GM19395 (cell line): Measurements from ENCODE around the gene VPS26B.
"Not testable (repeated sequence)": the region's sequence is repeated elsewhere in the genome, so short reads cannot be mapped to it uniquely, and the experiment has no call there.

Source experiments
- ATAC-seq: cut with Tn5 transposase; IDR thresholded peaks from one replicate; pipeline ENCODE4 v1.9.1; 2021; ENCODE audit warnings: mild to moderate bottlenecking, moderate library complexity; ENCODE audit not compliant: unreplicated experiment

VPS26B gene

DNA sequence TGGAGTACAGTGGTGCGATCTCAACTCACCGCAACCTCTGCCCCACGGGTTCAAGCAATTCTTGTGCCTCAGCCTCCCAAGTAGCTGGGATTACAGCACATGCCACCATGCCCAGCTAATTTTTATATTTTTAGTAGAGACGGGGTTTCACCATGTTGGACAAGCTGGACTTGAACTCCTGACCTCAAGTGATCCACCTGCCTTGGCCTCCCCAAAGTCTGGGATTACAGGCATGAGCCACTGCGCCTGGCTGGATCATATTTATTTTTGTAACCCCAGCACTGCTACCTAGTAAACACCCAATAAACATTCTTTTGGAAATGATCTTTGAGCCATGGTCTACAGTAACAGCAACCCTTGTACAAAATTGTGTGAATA, 30.7 kb downstream of the VPS26B start:
- not testable (repeated sequence) for ATAC-seq

DNA sequence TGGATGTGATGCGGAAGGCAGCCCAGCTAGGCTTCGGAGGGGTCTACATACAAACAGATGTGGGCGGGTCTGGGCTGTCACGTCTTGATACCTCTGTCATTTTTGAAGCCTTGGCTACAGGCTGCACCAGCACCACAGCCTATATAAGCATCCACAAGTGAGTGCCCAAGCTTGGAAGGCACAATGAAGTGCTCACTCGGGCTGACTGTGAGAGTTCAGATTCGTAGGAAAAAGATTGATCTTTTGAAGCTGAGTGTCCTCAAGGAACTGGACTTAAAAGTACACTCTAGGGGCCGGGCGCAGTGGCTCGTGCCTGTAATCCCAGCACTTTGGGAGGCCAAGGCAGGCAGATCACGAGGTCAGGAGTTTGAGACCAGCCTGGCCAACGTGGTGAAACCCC, 32.6 kb downstream of the VPS26B start:
- ATAC-seq, result no peak

DNA sequence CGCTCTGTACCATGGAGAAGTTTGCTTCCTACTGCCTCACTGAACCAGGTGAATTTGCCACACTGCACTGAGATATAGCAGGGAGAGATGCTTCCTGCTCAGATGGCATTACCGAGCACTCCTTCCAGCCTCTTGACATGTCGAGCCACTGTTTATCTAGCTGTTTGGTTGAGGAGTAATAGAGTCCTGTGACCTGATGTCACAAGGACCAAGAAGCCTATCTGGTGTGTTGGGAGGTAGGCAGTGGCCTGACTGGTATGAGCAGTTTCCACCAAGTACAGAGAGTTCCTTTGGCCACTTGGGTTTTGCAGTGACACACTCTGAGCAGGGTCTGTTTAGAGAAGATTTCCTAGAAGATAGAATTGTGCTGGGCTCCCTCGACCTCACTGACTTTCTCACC, 34.1 kb downstream of the VPS26B start:
- ATAC-seq, result no peak

DNA sequence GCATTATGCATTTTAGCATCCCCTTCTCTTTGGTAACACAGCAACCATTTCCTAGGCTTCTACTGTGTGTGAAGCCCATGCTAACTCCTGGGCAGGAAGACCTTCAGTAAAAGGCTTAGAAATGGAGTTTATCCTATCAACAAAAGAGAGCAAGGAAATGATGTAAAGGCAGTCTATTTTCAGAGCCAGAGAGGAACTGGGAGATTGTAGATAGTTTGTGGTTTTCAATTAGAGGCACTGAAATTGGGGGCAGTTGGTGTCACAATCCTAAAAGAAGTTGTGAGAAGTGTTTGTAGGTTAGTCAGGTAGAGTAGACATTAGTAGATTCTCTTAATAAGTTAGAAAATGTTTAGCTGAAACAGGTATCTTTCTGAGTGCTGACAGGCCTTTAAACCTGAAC, 36.0 kb downstream of the VPS26B start:
- ATAC-seq, result no peak

DNA sequence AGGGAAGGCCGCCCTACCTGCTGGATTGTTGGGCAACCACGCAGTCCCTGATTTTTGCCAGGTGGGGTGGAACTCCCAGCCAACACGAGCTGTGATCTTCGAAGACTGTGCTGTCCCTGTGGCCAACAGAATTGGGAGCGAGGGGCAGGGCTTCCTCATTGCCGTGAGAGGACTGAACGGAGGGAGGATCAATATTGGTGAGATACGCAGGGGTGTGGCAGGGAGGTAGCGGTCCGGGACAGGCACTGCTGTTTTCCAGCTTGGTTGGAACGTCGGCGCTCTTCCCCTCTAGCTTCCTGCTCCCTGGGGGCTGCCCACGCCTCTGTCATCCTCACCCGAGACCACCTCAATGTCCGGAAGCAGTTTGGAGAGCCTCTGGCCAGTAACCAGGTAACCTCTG, 36.5 kb downstream of the VPS26B start:
- ATAC-seq, result no peak

DNA sequence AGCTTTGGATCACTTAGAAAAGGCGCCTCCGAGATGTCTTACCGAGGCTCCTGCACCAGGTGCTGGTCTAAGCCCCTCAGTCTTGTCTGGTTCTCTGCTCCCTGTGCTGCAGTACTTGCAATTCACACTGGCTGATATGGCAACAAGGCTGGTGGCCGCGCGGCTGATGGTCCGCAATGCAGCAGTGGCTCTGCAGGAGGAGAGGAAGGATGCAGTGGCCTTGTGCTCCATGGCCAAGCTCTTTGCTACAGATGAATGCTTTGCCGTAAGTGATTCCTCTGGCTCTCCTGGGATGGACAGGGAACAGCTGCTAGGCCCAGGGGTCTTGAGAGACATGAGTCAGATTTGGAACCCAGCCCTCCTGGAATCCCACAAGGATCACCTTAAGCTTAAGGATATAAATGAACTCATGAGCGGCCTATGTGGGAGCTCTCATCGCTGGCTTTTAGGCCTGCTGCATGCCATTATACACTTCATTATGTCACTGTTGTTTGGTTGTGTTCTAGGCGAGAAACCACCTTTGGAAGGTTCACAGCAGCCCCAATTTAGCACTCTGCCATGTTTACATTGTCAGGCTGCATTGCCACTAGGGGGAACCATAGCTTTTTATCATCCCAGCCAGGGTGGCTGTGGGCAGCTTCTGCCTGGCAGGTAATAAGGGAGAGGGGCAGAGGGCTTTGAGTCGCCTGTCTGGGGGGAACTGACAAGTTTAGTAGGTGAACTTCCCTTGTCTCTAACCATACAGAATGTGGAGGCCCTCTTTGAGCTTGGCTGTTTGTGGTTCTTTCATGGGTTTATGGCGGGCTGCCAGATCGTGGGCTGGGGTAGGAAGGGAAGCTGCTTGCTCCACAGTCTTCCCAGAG, 37.4 kb downstream of the VPS26B start:
- ATAC-seq, result no peak

DNA sequence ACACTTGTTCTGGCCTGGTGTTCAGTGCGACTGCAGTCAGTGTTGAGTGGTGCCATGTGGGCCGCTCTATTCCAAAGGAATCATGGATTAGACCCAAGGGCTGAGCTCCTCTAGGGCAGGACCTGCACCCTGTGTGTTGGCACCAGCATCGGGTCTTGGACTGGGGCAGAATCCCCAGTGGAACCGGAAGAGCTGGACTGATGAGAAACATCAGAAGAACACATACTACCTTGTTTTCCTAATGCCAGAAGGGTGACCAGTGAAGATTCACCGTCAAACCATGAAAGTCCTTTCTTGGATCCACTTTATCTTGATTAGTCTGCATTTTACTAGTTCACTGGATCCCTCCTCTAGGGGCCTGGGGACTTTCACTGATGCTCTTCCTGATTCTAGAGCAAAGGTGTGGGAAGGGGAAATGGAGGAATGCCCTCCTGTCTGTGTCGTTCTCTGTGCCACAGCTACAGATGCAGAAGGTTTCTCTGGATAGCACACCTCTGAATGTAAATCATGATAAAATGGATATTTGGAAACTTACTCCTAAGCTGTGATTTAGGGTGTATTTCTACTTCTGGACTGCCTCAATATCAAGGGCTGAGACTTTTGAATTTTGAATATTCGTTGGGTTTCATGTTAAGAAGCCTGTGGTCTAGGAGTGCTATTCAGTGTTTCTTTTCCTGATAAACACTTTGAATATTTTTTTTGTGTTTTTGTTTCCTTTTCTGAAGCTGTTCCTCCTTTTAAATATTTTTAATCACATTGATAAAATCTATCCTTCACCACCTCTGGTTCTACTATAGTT, 40.7 kb downstream of the VPS26B start:
- ATAC-seq, result no peak

DNA sequence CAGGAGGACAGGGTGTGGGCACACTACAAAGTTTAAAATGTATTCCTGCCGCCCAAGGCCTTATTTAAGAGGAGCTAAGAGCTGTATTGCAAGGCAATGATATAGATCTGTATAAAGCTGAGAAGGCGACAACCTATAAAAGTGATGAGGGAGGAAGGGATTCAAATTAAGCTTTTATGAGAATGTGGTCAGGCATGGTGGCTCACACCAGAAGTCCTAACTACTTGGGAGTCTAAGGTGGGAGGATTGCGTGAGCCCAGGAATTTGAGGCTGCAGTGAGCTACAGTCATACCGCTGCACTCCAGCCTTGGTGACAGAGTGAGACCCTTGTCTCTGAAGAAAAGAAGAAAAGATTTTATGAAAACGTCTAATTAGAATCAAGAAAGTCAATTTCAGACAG, 42.0 kb downstream of the VPS26B start:
- ATAC-seq, result no peak

DNA sequence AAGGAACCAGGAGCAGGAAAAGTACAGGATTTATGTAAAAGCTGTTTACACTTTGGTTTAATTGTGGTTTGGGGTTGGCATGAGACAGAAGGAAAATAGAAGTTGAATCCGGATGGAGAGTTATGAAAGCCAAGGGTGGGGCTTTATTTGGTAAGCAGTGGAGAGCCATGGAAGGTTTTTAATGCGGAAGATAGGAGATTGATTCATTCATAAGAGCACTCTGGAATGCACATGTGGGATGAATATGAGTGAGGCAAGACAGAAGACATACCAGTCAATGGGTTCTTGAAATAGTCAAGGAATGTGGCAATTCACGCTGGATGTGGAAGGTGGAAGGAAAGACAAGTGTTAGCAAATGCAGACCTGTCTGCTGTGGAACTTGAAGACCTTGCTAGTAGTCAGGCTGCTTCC, 42.4 kb downstream of the VPS26B start:
- no peak for ATAC-seq

DNA sequence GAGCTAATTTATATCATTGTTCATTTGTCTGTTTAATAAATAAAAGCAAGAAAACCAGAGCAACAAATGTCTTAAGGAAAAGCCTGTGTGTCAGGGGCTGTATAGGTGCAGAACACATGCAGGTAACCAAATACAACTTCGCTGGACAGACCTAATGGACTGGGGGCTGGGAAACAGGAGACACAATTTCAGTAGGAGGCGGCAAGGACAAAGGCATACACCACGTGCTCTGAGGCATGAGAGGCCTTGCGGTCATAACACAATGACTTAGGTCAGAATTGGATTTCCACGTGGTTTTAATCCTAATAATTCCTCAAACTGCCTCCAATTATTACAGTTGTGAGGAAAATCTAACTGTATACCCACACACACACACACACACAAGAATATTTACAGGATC, 43.0 kb downstream of the VPS26B start:
- no peak for ATAC-seq

DNA sequence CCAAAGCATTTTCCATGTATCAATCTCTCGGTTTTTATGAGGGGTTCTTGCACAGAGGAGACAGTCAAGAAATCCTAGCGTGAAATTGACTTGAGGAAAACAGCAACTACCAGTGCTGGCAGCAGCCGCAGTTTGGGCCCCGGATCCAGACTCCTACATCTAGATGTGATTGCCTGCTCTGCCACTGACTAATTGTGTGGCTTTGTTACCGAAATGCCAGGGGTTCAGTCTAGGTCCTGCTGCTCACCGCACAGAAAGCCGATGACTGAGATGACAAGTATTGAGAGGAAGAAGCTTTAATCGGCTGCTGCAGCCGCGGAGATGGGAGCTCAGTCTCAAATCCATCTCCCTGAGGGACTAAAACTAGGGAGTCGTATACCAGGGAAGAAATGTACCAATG, 43.5 kb downstream of the VPS26B start:
- no peak for ATAC-seq

DNA sequence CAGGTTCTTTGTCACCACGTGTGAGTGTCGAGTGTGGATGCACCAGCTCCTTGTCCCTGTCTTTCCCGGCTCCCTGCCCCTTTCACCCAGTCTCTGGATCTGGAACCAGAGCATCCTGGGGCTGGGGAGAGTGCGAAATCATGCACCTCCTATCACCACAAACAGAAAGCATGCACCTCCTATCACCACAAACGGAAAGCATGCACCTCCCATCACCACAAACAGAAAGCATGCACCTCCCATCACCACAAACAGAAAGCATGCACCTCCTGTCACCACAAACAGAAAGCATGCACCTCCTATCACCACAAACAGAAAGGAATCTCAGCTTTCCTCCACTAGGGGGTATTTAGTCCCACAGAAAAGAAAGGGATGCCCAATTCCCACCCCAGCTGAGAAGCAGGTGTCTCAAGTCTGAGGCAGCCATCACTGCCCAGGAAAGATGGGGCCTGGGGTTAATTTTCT, 45.8 kb downstream of the VPS26B start:
- ATAC-seq, result no peak

DNA sequence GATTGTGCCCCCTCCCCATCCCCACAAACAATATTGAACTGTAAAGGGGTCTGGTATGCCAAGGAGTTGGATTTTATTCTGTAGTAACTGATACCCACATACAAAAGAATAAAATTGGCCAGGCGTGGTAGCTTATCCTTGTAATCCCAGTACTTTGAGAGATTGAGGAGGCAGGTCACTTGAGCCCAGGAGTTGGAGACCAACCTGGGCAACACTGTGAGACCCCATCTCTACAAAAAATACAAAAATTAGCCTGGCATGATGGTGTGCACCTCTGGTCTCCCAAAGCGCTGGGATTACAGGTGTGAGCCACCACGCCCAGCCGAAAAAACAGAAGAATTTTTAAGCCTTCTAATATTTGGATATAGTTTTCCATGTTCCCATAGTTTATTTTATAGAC, 47.5 kb downstream of the VPS26B start:
- no peak for ATAC-seq

DNA sequence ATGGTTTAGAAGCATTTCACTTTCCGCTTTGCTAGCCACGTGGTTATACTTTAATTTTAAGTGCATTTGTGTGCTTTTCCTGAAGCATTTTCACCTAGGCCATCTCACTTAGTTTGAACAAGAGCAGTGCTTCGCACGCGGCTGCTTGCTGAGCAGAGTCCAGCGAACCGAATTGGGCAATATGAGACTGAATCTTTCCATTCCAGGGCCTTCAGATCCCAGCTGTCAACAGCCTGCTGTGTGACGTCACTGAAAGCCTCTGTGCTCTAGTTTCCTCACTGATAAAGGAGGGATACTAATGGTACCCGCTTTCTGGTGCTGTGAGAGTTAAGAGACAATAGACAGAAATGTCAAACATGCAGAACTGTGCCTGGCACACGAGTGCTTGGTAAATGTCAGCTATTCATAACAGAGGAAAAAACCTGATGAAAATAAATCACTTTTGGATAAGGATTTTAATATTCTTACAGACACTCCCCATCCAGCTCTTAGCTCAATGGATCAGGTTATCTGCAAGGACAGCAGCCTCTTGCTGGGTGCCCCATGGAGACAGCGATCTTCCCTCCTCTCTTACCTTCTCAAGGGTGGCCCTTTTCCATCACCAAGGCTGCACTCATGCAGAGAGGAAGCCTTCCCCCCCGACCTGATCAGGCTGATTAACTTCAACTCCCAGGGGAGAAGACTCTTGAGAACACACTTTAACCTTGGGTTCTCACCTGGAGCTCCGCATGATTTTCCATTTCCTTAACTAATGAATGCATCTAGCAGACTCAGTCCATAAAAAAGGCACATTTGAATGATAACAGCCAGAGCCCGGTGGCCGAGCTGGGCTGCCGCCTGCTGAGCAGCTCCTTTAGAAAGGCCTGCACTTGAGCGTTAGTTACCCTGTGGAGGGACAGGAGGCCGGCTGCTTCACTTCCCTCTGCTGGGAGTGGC, 48.2 kb downstream of the VPS26B start:
- no peak for ATAC-seq

DNA sequence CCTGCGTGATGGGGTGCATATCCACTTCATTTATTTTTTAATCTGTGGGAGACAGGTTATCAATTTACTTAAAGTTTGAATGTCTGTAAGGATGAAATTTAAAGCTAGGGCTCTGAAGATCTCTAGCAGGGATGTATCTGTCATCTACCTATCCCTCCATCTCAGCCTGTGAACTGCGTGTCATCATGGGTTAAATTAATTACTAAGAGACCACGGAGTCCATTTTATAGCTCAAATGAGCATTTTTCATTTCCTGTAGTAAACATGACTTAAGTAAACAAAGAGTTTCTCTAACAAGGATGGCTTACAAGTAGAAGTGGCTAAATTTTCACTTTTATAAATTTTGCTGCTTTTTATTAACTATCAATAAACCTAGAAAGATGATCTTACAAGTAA, 48.8 kb downstream of the VPS26B start:
- no peak for ATAC-seq

DNA sequence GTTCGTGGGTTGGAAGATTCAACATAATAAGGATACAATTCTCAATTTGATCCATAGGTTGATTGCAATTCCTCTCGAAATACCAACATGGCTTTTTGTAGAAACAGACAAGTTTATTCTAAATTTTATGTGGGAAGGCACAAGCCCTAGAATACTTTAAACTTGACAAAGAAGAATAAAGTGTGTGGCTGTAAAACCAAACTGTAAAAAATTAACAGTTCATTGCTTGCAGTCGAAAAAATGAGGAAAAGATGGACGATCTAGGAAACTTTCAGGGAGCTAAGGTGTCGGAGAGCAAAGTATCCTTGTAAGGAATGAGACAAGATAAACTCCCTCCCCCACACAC, 50.7 kb downstream of the VPS26B start:
- no peak for ATAC-seq

DNA sequence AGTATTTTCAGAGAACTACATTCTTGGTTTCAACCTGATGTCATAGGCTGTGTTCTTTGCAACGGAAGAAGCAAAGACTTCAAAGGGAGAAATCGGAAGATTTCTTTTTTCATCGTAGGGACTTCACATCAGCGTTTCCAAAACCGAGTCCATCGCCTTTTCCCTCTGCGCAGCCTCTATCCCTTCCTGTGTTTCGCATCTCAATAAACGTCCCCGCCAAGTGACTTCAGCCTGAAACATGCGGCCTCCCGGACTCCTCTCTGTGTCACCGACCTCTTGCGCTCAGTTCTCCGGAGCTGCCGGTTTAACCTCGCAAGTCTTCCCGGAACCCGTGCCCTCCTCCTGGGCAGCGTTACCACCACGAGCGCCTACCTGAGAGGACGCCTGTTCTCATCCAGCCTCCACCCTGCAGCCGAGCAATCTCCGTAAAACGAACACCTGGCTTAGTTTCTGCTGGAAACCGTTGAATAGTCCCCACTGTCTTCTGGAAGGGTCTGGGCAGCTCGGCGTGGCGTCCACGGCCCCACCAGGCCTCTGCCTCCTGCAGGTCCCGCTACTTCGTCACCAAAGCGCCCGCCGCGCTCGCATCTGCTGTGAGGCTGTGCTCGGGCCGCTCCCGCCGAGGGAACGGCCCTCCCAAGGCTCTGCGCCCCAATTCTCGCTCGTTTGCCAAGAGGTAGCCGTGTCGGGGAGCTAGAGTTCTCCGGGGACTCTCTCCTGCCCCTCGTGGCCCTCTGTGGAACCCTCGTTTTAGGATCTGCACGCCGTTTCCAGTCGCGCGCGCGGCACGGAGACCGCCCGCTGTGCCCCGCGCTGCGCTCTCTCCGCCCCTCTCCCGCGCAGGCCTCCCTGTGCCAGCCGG, 51.3 kb downstream of the VPS26B start, which contains the start of gene GLB1L3:
GLB1L3 (plus strand) TSS at position 846 of the 862 bp plus-strand sequence. CDS start 362 bp downstream, outside the sequence.
- ATAC-seq, result peak; percentile 79

DNA sequence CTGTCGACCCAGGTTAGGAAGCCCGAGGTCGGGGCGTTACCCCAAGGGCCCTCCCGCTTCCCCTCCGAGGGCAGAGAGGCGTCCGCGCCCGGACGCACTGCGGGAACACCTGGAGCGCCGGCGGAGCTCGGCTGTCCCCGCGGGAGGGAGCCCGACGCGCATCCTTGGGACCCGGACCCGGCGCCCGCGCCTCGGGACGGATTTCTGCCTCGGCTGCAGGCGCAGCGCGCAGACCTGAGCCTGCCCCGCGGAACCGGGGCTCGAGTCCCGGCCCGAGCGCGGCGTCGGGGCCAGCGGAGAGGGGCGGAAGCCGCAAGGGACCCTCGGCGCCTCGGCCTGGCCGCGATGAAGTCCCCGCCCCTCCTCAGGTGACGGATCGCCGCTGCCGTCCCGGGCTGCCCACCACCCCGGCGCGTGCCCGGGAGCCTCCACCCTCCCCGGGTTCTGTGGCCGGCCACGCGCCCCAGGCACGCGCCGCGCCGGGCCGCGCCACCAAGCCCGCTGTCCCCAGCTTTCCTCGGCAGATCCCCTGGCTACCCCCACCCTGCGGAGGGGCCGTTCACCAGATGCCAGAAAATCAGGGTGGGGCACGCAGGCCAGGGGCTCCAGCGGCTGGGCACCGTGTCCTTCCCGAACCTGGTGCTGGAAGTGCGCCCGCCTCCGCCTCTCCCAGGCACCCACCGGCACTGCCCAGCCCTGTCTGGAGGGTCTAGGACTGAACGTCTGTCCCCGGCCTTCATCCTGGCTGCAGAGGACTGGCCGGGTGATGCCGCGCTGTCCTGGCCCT, 52.1 kb downstream of the VPS26B start:
- peak; percentile 22 for ATAC-seq
